Activated T-cell treated with anti-CD3 and anti-CD28 coated beads, Interleukin-2, amount 50 U/mL, for 1 hour (primary cell): Measurements from ENCODE around the gene ELSPBP1.
"Not testable (repeated sequence)": the region's sequence is repeated elsewhere in the genome, so short reads cannot be mapped to it uniquely, and the experiment has no call there.

Experiments
- DNase-seq: peaks from one replicate; pipeline ENCODE4 v3.0.0-alpha.2; 2020

Gene ELSPBP1

DNA sequence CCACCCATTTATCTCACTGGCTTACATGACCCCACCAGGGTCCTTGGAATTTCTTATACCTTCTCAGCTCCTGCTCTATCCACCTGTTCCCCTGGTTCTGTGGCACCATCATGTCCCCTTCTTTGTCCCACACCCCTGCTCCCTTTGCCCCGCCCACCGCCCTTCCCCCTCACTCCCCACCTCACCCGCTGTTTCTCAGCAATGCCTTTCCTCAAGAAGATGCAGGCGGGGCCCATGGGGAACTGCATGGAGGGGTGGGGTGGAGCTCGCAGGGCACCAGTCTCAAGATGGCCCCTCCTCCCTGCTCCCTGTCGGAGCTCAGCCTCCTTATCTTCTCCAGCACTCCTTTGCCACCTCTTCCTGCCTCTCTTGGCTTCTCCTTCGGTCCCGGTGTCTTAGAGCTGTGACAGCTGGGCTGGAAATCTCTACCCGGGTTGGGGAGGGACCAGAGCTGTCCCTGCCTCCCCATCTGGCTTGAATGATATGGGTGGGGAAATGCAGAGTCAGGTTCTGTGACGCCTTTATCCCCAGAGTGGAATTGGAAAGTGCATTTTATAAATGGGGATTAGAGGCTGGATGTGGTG lies 49.3 kb downstream of the ELSPBP1 start, which contains the start of gene CABP5:
Gene CABP5 (minus strand): TSS at position 405 of the 584 bp plus-strand sequence. CDS start 157 bp downstream, at position 248.
- DNase-seq: no peak

DNA sequence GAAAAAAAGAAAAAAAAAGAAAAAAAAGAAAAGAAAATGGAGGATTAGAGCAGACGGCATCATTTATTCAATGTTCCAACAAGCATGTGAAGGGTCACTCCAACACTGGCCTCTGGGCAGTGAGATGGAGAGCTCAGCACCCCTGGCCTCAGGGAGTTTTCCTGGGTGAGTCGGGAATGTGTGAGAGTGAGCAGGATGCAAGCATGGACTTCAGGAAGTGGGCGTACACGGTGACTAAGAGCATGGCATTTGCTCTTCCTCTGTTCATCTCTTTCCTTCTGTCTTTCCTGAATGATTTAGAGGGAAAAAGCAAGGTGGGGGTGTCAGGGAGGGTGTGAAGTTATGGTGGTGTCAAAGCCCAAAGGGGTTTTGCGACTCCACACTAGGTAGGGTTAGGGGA lies 50.1 kb downstream of the ELSPBP1 start:
- no peak for DNase-seq

- DNase-seq: no peak
These were observed 57.1 kb downstream of the ELSPBP1 start for GRCh38 chr19:48051335-48052033.

DNA sequence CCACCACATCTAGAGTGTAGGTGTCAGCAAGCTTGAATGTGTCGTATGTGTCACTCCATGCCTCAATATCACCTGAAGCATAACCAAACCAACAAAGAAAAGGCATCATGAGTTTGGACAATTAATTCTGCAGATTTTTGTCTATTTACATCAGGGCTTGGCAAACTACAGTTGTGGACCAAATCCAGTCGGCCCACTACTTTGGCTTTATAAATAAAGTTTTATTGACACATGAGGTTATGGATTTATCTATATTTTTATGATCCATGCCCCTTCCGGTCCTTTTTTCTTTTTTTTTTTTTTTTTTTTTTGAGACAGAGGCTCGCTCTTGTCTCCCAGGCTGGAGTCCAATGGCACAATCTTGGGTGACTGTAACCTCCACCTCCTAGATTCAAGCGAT lies 58.6 kb downstream of the ELSPBP1 start:
- no peak for DNase-seq

DNA sequence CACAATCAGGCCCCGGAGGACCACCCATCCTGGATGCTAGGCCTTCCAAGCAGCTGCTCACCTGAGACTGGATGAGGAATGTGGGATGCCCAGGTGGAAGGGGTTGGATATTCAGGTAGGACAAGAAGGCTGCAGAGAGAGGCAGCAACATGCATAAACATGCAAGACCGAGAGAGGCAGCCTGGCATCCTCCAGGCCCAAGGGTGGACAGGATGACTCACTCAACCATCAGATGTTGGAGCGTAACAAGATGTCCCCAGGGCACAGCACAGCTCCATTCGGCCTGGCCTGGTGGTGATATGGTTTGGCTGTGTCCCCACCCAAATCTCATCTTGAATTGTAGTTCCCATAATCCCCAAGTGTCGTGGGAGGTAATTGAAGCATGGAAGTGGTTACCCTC lies 59.4 kb downstream of the ELSPBP1 start:
- no peak for DNase-seq

- no peak for DNase-seq
These were observed 64.9 kb downstream of the ELSPBP1 start for GRCh38 chr19:48059331-48059730.

DNA sequence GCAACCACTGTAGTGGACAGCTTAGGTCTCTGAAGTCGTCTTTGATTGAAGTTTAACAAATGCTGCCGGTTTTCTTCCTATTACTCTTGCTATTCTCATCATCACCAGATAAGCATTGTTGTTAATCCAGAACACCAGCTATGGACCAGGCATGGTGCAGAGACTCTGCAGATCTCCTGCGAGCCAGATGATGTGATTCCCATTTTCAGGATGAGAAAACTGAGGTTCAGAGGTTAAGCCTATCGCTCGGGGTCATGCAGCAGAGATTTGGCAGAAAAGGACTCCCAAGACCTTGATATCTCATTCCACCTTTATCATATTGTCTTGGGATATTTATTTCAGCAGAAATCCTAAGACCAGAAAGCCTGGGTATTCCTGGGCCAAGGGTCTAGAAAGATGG lies 65.9 kb downstream of the ELSPBP1 start:
- no peak for DNase-seq

DNA sequence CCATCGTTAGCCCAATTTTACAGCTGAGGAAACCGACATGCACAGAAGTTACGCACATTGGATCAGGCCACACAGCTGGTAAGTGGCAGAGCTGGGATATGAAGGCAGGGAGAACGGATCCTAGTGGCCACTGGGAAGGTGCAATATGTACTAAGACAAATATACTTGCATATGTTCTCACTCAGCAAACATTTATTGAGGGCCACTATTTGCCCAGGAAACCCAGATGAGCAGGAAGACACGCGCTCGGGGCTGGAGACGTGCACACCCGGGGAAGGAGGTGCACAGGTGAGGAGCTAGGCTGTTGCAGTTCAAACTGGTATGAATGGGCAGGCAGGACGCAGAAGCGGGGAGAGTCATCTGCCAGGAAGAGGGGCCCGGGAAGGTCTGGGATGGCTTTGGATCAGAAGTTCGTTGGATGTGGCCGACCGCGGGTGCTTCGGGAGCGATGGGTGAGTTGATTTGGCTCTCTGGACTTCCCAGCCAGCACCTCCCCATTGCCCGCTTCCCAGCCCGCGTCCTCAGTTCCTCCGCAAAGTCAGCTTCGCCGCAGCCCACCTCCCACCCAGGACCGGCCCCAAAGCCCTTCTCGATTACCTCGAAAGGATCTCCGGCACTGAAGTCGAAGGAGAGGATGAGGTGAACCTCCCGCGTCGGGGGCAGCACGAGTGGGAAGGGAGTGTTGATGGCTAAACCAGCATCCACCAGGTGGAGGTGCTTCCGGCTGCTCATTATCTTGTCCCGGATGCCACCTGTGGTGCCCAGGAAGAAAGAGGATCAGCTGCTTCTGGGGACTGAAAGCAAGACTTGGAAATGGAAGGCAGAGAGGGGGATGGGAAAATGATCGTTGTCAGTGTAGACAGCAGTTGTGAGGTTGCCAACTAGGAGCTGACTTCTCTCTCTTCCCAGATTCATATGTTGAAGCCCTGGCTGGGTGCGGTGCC lies 67.2 kb downstream of the ELSPBP1 start:
- no peak for DNase-seq

GRCh38 chr19:48064509-48064908 lies 70.1 kb downstream of the ELSPBP1 start:
- no peak for DNase-seq

GRCh38 chr19:48069435-48069834 lies 75.0 kb downstream of the ELSPBP1 start:
- no peak for DNase-seq

- not testable (repeated sequence) for DNase-seq
These were observed 75.8 kb downstream of the ELSPBP1 start for GRCh38 chr19:48070177-48070769.
